Stomach (tissue), 9 donors: ENCODE data around the gene MUC12. TPM values are rescaled to one million over a fixed set of nuclear protein-coding genes. Genes with fewer than 3 reads are reported as not detected.

Source experiments
- DNase-seq, 2 donors: peaks; one replicate each; pipeline versions ENCODE4 v3.0.0 to v3.0.0-alpha.2; 2013 to 2019
- H3K27ac ChIP-seq, 5 donors: fragments of 200-600 bp in 4 of 5; sonication (generic) in 4 of 5; one replicate each; pipeline ENCODE4 v1.5.1; 2013 to 2019; ENCODE audit warnings: mild to moderate bottlenecking in 1 of 5, moderate library complexity in 1 of 5
- H3K27me3 ChIP-seq, 3 donors: fragments of 200-600 bp; sonication (generic); one replicate each; pipeline ENCODE4 v1.5.1; 2017 to 2019; ENCODE audit warnings: mixed run types in 1 of 3
- H3K36me3 ChIP-seq, 4 donors: fragments of 200-600 bp; sonication (generic); 1 replicate in 3 of 4; 2 replicates in 1 of 4; pipeline ENCODE4 v1.5.1; 2016 to 2019
- H3K4me1 ChIP-seq, 4 donors: fragments of 200-600 bp; sonication (generic); one replicate each; pipeline ENCODE4 v1.5.1; 2016 to 2019
- H3K4me3 ChIP-seq, 4 donors: fragments of 200-600 bp; sonication (generic) in 3 of 4; one replicate each; pipeline ENCODE4 v1.5.1; 2016 to 2019; ENCODE audit warnings: mild to moderate bottlenecking in 1 of 4
- H3K9me3 ChIP-seq, 4 donors: fragments of 200-600 bp; sonication (generic); one replicate each; pipeline ENCODE4 v1.5.1; 2016 to 2019
- CTCF ChIP-seq, 7 experiments: fragments of 450-650 bp in 4 of 7; fragments of 200-600 bp in 3 of 7; sonication (generic) in 3 of 7; IDR thresholded peaks; one replicate each; pipeline ENCODE4 v1.5.1; 2016 to 2019; ENCODE audit warnings: antibody characterized with exemption in 7 of 7, control low read depth in 2 of 7, mild to moderate bottlenecking in 1 of 7
- EP300 ChIP-seq: sonication (generic); formaldehyde crosslinking; IDR thresholded peaks from one replicate; pipeline ENCODE4 v1.6.1; 2017; ENCODE audit warnings: antibody characterized with exemption
- POLR2A ChIP-seq, 4 donors: fragments of 450-650 bp; IDR thresholded peaks; one replicate each; pipeline ENCODE4 v1.6.1; 2016; ENCODE audit warnings: antibody characterized with exemption in 4 of 4, control low read depth in 2 of 4, mild to moderate bottlenecking in 1 of 4, moderate library complexity in 1 of 4
- POLR2AphosphoS5 ChIP-seq, 3 donors: sonication (generic); formaldehyde crosslinking; IDR thresholded peaks; one replicate each; pipeline ENCODE4 v1.6.1; 2016; ENCODE audit warnings: antibody characterized with exemption in 3 of 3
- WGBS, 5 donors: extraction: QIAGEN DNeasy Blood & Tissue Kit in 3 of 5; methylation state at CpG; one replicate each; pipeline versions ENCODE4 v1.1.5 to v1.1.7; 2013 to 2018; 5-methylcytosine and 5-hydroxymethylcytosine counted together
- intact Hi-C: fragments of 100-400 bp; cut with DNase I; formaldehyde crosslinking; loops from one replicate; pipeline ENCODE4 v1.15.1; 2023; ENCODE audit warnings: low total_unique reads
- polyA plus RNA-seq, 3 donors: library from polyadenylated mRNA; stranded (reverse); fragments of 200-250 nt; gene quantifications; one replicate each; pipeline ENCODE4 v1.2.3, GENCODE V29; 2013
- total RNA-seq, 5 donors: library from RNA; depleted of rRNA; stranded (reverse); fragments of >200 nt; gene quantifications; one replicate each; pipeline versions ENCODE4 v1.1.0 to v1.2.3, GENCODE V29; 2014 to 2016
- donor health status: healthy with polysubstance abuse.
- donor health status: Bipolar disorder and iron deficiency.
- donor health status: healthy.

Gene MUC12
- total and polyA plus RNA-seq, 8 donors, result under 0.01 to 76.8 (median 1.4) TPM; not detected in 1

GRCh38 chr7:100949933-100950443 is 19.4 kb upstream of the MUC12 start:
- Histone ChIP-seq H3K27ac (no peak overlapping the region), H3K36me3 (no peaks in the 10 kb centered on the region), H3K4me1 (peaks cover 0 to 7% (median 6%) of the 10 kb centered on the region in 4 donors), H3K9me3 (peaks cover 0 to 4% (median 0%) of the 10 kb centered on the region in 4 donors), H3K27me3 (peaks cover 0 to 68% (median 14%) of the 10 kb centered on the region in 3 donors), H3K4me3 (no peak overlapping the region)
- TF ChIP-seq CTCF (IDR thresholded peaks at IDR 0.05) (no peak), EP300 (no peak), POLR2AphosphoS5 (IDR thresholded peaks at IDR 0.05) (no peak), POLR2A (IDR thresholded peaks at IDR 0.05) (no peak)
- DNase-seq, result no peak
- intact Hi-C loops, result no loop called here
- 47 to 57% (median 52%) methylated on average over 15 of the region's 15 CpGs for WGBS, 5 donors

GRCh38 chr7:100951172-100951571 is 18.2 kb upstream of the MUC12 start:
- no peak overlapping the region for H3K4me3 ChIP-seq
- H3K27ac ChIP-seq, result no peak overlapping the region
- peaks cover 0 to 61% (median 14%) of the 10 kb centered on the region in 3 donors for H3K27me3 ChIP-seq
- intact Hi-C loops, result no loop called here
- 34 to 38% (median 36%) methylated on average over 6 of the region's 6 CpGs for WGBS, 5 donors
- TF ChIP-seq POLR2A (IDR thresholded peaks at IDR 0.05) (no peak), EP300 (no peak), CTCF (IDR thresholded peaks at IDR 0.05) (no peak), POLR2AphosphoS5 (IDR thresholded peaks at IDR 0.05) (no peak)
- H3K9me3 ChIP-seq, result peaks cover 0 to 4% (median 0%) of the 10 kb centered on the region in 4 donors
- no peak for DNase-seq
- H3K4me1 ChIP-seq, result peaks cover 0 to 7% (median 6%) of the 10 kb centered on the region in 4 donors
- no peaks in the 10 kb centered on the region for H3K36me3 ChIP-seq

GRCh38 chr7:100951888-100952560 is 17.3 kb upstream of the MUC12 start:
- no peak for DNase-seq
- no peaks in the 10 kb centered on the region for H3K36me3 ChIP-seq
- H3K27ac ChIP-seq, result no peak overlapping the region
- 61 to 72% (median 68%) methylated on average over 15 of the region's 15 CpGs for WGBS, 5 donors
- H3K9me3 ChIP-seq, result peaks cover 0 to 4% (median 0%) of the 10 kb centered on the region in 4 donors
- peaks cover 0 to 66% (median 14%) of the 10 kb centered on the region in 3 donors for H3K27me3 ChIP-seq
- TF ChIP-seq POLR2A (IDR thresholded peaks at IDR 0.05) (no peak), POLR2AphosphoS5 (IDR thresholded peaks at IDR 0.05) (no peak), EP300 (no peak), CTCF (IDR thresholded peaks at IDR 0.05) (no peak)
- peaks cover 0 to 7% (median 6%) of the 10 kb centered on the region in 4 donors for H3K4me1 ChIP-seq
- H3K4me3 ChIP-seq, result no peak overlapping the region
- intact Hi-C loops, result no loop called here

- no peak overlapping the region for H3K4me3 ChIP-seq
- 40 to 71% (median 59%) methylated on average over 2 of the region's 2 CpGs for WGBS, 5 donors
- peaks cover 0 to 4% (median 0%) of the 10 kb centered on the region in 4 donors for H3K9me3 ChIP-seq
- peaks cover 0 to 7% (median 6%) of the 10 kb centered on the region in 4 donors for H3K4me1 ChIP-seq
- no peak overlapping the region for H3K27ac ChIP-seq
- intact Hi-C loops, result no loop called here
- TF ChIP-seq CTCF (IDR thresholded peaks at IDR 0.05), result no peak
- no peak for TF ChIP-seq POLR2AphosphoS5 (IDR thresholded peaks at IDR 0.05)
- TF ChIP-seq POLR2A (IDR thresholded peaks at IDR 0.05), result no peak
- no peak for TF ChIP-seq EP300
- H3K36me3 ChIP-seq, result no peaks in the 10 kb centered on the region
- no peak for DNase-seq
- H3K27me3 ChIP-seq, result peaks cover 0 to 66% (median 14%) of the 10 kb centered on the region in 3 donors
Observed at GRCh38 chr7:100952641-100953040, 16.7 kb upstream of the MUC12 start.
